Measurements from ENCODE around the gene AATF.
A peak's percentile ranks its signal among the peaks of the same experiment; 100 is the strongest.

Gene AATF

DNA sequence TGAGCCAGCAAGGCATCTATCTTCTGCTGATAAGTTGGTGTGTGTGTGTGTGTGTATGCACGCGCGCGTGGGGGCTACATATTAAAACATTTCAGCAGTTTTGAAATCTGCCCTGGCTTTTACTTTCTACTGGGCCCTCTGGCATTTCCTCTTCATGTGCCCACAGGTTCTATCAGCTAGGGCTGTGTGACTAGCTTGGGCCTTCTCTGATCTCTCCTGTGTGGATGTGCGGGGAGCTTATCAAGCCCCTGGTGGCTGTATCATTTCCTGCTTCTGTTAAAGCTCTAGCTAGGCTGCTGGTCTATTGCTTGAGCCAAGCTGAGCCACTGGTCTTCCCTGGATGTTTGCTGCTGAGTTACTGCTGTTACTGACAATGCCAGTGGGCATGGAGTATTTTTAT is 132.5 kb downstream of the AATF start:
- no peak for DNase-seq (ENCODE audit: low read depth)

DNA sequence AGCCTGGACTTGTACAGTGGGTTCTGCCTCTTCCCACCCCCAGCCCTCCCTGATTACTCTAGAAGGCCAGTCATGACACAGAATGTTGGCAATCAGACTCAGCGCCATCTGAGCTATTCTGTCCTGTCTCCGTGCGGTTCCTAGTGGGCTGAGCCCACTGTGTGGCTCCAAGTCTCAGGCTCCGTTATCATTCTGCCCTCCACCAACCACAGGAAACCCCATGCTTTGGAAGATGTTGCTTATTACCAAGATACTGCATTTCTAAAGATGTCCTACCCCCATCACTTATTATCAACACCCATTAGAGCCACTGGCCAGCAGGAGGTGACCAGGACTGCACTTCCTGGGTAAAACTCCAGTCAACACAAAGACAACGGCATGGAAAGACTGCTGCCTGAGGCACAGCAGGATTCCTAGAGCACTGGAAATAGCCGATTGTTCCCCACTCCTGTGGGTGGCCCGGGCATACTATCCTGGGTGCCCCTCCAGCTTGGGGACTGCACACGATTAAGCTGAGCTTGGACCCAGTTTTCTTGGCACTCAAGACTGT is 133.6 kb downstream of the AATF start:
- no peak for DNase-seq (ENCODE audit: low read depth)

DNA sequence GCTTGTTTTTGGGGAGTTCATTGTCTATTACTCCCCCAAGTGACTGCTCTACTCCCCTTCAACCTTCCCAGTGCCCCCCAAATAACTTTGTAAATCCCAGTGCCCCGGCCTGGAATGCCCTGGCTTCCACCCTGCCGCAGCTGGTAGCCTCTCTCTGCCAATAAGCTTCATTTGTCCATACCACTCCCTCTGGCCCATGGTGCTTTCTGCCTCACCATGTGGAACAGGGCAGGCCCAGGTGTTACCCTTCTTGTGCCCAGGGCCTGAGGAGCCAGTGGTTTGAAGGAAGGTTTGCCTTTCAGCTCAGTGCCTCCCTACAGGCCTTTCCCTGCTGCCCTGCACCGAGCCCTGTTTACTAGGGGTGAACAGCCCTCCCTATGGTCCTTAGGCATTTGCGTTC is 134.2 kb downstream of the AATF start:
- DNase-seq (ENCODE audit: low read depth), result no peak

DNA sequence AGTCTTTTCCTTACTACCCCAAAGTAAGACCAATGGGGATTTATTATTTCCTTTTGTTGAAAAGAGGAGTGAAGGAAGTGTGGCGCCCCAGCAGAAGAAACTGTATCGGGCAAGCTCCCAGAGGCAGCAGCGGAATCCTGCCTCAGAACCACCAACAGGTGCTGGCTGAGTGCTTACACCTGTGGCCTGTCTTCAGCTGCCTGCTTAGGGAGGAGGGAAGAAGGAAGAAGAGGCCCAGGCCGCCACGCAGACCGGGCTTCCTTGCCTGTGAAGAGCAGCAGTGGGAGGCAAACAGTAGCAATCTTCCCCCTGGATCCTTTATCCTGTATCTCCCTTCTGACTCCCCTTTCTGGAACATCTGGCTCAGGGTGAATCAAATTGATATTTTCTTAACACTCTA is 134.7 kb downstream of the AATF start:
- DNase-seq (ENCODE audit: low read depth), result no peak

- DNase-seq (ENCODE audit: low read depth), result no peak
These were observed 135.6 kb downstream of the AATF start for GRCh38 chr17:37084372-37084771.

DNA sequence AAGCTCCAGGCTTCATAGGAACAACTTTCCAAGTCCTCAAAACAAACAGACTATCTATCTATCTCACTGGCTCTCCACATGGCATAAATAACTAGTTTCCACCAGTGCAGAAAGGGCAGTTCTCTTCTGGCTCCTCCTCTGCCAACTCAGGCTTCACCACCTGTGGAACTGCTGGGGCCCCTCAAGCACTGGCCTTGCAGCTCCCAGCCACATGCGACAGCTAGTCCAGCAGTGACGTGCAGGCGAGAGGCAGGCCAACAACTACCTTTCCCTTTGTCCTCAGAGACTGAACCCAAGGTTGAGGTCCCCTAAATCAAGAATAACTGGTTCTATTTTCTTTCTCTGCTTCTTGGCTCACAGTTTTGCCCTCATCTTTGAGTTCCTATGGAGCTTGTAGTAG is 137.6 kb downstream of the AATF start:
- DNase-seq (ENCODE audit: low read depth), result no peak

- no peak for DNase-seq (ENCODE audit: low read depth)
These were observed 138.2 kb downstream of the AATF start for GRCh38 chr17:37086948-37087347.

- no peak for DNase-seq (ENCODE audit: low read depth)
These were observed 138.9 kb downstream of the AATF start for GRCh38 chr17:37087683-37088082.

GRCh38 chr17:37088459-37088858 is 139.7 kb downstream of the AATF start:
- DNase-seq (ENCODE audit: low read depth), result no peak

DNA sequence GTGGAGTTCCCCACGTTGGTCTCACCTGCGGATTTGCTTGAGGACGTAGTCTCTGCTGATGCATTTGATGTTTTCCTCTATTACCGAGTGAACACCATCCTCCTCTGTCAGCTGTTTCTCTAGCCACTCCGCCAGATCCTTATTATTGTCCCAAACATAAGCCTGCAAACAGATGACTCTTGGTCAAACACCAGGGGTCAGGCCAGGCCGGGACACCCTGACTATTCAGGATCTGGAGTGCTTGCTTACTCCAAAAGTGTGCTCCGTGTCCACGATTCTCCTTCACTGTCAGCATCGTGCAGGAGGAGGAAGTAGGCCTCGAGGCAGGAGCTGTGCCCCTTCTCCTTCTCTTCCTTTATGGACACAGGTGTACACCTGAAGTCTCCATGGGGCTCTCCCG is 140.2 kb downstream of the AATF start:
- DNase-seq (ENCODE audit: low read depth), result no peak

- DNase-seq (ENCODE audit: low read depth), result peak; percentile 35
These were observed 141.2 kb downstream of the AATF start for GRCh38 chr17:37089956-37090355.

DNA sequence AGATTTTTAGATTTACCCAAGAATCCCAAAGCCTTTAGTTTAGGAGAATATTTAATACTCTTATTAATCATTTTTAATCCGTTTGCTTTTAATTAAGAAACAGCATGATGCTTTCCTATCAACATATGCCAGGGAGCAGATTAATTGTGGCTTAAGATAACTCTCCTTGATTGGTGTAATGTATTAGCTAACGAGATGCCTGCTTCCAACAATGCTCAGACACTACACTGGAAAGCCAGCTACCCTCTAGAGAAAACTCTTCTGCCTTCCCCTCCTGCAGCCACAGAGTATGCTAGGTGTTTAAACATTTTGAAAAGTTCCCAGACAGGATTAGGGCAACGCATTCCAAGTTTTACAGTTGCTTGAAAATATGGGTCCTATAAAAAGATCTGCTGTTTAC is 142.2 kb downstream of the AATF start:
- no peak for DNase-seq (ENCODE audit: low read depth)

- DNase-seq (ENCODE audit: low read depth), result no peak
These were observed 143.3 kb downstream of the AATF start for GRCh38 chr17:37092071-37092470.

GRCh38 chr17:37092701-37093100 is 143.9 kb downstream of the AATF start:
- DNase-seq (ENCODE audit: low read depth), result no peak

GRCh38 chr17:37094391-37094790 is 145.6 kb downstream of the AATF start:
- no peak for DNase-seq (ENCODE audit: low read depth)

DNA sequence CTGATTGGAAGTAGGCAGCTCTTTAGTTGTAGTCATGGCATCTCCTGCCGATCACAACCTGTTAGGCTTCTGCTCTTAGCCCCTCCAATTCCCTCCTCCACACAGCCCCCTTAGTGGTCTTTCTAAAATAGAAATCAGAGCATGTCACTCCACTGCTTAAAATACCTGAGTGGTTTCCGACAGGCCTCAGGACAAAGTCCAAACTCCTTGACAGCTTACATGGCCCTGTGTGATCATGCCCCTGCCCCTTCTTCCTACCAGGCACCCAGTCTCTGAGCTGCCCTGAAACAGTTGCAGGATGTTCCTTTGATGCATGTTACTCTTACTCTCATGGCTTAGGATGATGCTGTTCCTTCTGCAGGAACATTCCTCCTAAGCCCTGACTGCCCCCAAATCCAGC is 147.3 kb downstream of the AATF start:
- no peak for DNase-seq (ENCODE audit: low read depth)

- no peak for DNase-seq (ENCODE audit: low read depth)
These were observed 148.4 kb downstream of the AATF start for GRCh38 chr17:37097154-37097553.

DNA sequence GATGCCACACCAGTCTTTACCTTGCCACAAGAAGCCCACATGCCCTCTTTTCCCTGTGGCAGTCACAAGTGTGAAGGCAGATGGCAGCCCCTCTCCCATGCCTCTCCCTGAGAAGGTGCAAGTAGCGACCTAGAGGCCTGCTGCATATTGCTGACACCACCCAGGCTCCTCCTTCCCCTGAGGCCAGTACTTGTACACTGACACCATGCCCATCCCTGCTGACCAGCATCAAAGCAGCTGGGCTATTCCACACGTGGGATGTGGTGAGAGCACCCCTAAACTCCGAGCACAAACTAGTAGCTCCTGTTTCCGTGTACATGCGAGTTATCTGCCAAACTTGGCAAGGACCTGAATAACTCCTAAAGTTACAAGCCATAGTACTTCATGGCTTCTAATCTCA is 149.4 kb downstream of the AATF start:
- DNase-seq (ENCODE audit: low read depth), result no peak

GRCh38 chr17:37098910-37099664 is 150.3 kb downstream of the AATF start:
- DNase-seq (ENCODE audit: low read depth), result no peak

GRCh38 chr17:37100231-37100630 is 151.5 kb downstream of the AATF start:
- no peak for DNase-seq (ENCODE audit: low read depth)

GRCh38 chr17:37101306-37101705 is 152.6 kb downstream of the AATF start:
- DNase-seq (ENCODE audit: low read depth), result no peak

GRCh38 chr17:37103231-37103630 is 154.5 kb downstream of the AATF start:
- no peak for DNase-seq (ENCODE audit: low read depth)

GRCh38 chr17:37106049-37106448 is 157.3 kb downstream of the AATF start:
- DNase-seq (ENCODE audit: low read depth), result no peak
